IPS-15b (cell line): ENCODE measurements around the gene HCFC1R1.
"Not testable (repeated sequence)": the region's sequence is repeated elsewhere in the genome, so short reads cannot be mapped to it uniquely, and the experiment has no call there.

ENCODE experiments used
- H3K27me3 ChIP-seq: one replicate; pipeline ENCODE4 v1.6.1; 2013; ENCODE audit warnings: low read length; ENCODE audit not compliant: control insufficient read depth, insufficient read depth
- H3K36me3 ChIP-seq: one replicate; pipeline ENCODE4 v1.6.1; 2013; ENCODE audit warnings: low read length; ENCODE audit not compliant: control insufficient read depth, insufficient read depth
- H3K4me1 ChIP-seq: one replicate; pipeline ENCODE4 v1.6.1; 2013; ENCODE audit warnings: mild to moderate bottlenecking, low read length; ENCODE audit not compliant: control insufficient read depth, insufficient read depth
- H3K4me3 ChIP-seq: one replicate; pipeline ENCODE4 v1.5.1; 2013; ENCODE audit warnings: low read depth, low read length
- H3K9ac ChIP-seq: one replicate; pipeline ENCODE4 v1.6.1; 2013; ENCODE audit warnings: low read depth, mild to moderate bottlenecking, low read length
- H3K9me3 ChIP-seq: one replicate; pipeline ENCODE4 v1.6.1; 2013; ENCODE audit warnings: mild to moderate bottlenecking, low read length; ENCODE audit not compliant: control insufficient read depth, insufficient read depth

Gene HCFC1R1

DNA sequence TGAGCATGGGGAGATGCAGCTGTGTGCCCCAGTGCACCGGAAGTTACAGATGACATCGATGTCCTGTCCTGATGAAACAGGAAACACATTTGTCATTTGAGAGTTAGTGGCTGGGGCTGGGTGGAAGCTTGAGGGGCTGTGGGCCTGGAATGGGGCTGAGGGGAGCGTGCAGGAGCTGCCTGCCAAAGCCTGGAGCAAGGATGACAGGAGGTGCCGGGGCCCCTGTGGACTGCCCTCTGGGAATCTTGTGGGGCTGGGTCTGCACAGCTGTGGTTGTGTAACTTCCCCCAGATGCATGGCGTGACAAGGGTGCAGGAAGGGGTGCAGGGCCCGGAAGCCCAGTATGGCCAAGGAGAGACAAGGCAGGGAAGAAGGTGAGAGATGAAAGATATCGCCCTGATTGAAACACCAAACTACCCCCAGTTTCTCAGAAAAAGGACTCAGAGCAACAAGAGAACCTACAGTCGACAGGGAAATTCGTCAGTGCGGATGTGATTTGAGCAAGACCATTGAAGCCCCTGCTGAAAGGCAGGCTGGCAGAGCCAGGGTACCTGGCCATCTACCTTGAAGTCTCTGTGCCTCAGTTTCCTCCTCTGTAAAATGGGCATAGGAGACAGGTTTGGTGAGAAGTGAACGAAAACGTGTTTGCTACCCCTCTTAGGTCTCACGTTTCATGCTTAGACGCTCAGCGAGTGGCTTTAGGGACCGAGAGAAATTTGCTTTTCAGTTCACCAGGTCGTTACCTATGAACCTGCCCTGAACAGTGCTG, 31.4 kb upstream of the HCFC1R1 start:
- peaks cover 11% of the 10 kb centered on the region for H3K27me3 ChIP-seq
- no peaks in the 10 kb centered on the region for H3K4me1 ChIP-seq
- no peak overlapping the region for H3K4me3 ChIP-seq
- H3K9ac ChIP-seq: no peak overlapping the region
- no peaks in the 10 kb centered on the region for H3K9me3 ChIP-seq
- H3K36me3 ChIP-seq: no peaks in the 10 kb centered on the region

GRCh38 chr16:3053330-3053710, 29.6 kb upstream of the HCFC1R1 start:
- H3K36me3 ChIP-seq, H3K9me3 ChIP-seq, H3K4me1 ChIP-seq, H3K9ac ChIP-seq, H3K4me3 ChIP-seq: not testable (repeated sequence)
- H3K27me3 ChIP-seq: peaks cover 14% of the 10 kb centered on the region

GRCh38 chr16:3052571-3053329, 29.0 kb upstream of the HCFC1R1 start:
- not testable (repeated sequence) for H3K9ac ChIP-seq, H3K9me3 ChIP-seq, H3K4me1 ChIP-seq, H3K4me3 ChIP-seq, H3K36me3 ChIP-seq
- H3K27me3 ChIP-seq: peaks cover 17% of the 10 kb centered on the region

- no peaks in the 10 kb centered on the region for H3K4me1 ChIP-seq
- H3K4me3 ChIP-seq: no peak overlapping the region
- H3K36me3 ChIP-seq: peaks cover 2% of the 10 kb centered on the region
- no peak overlapping the region for H3K9ac ChIP-seq
- peaks cover 22% of the 10 kb centered on the region for H3K27me3 ChIP-seq
- H3K9me3 ChIP-seq: no peaks in the 10 kb centered on the region
Observed at GRCh38 chr16:3051494-3051893, 27.8 kb upstream of the HCFC1R1 start.

GRCh38 chr16:3051009-3051408, 27.3 kb upstream of the HCFC1R1 start:
- Histone ChIP-seq H3K36me3 (peaks cover 2% of the 10 kb centered on the region), H3K4me3 (no peak overlapping the region), H3K9ac (no peak overlapping the region), H3K4me1 (no peaks in the 10 kb centered on the region), H3K27me3 (peaks cover 22% of the 10 kb centered on the region), H3K9me3 (no peaks in the 10 kb centered on the region)

- Histone ChIP-seq H3K9me3 (no peaks in the 10 kb centered on the region), H3K4me1 (no peaks in the 10 kb centered on the region), H3K36me3 (peaks cover 2% of the 10 kb centered on the region), H3K27me3 (peaks cover 22% of the 10 kb centered on the region), H3K4me3 (no peak overlapping the region), H3K9ac (no peak overlapping the region)
Observed at GRCh38 chr16:3050487-3050886, 26.7 kb upstream of the HCFC1R1 start.

DNA sequence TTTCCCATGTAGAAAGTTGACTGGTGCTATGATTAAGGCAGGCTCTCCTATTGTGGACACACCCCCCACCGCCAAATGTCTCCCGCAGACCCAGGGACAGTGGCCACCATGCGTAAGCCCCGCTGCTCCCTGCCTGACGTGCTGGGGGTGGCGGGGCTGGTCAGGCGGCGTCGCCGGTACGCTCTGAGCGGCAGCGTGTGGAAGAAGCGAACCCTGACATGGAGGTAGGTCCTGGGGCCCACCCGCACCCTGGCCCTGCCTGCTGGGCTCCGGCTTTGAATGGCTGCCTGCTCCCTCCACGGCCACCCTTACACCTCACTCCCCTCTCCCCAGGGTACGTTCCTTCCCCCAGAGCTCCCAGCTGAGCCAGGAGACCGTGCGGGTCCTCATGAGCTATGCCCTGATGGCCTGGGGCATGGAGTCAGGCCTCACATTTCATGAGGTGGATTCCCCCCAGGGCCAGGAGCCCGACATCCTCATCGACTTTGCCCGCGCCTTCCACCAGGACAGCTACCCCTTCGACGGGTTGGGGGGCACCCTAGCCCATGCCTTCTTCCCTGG, 26.3 kb upstream of the HCFC1R1 start:
- peaks cover 22% of the 10 kb centered on the region for H3K27me3 ChIP-seq
- no peak overlapping the region for H3K4me3 ChIP-seq
- no peak overlapping the region for H3K9ac ChIP-seq
- no peaks in the 10 kb centered on the region for H3K9me3 ChIP-seq
- H3K4me1 ChIP-seq: no peaks in the 10 kb centered on the region
- H3K36me3 ChIP-seq: peaks cover 2% of the 10 kb centered on the region

DNA sequence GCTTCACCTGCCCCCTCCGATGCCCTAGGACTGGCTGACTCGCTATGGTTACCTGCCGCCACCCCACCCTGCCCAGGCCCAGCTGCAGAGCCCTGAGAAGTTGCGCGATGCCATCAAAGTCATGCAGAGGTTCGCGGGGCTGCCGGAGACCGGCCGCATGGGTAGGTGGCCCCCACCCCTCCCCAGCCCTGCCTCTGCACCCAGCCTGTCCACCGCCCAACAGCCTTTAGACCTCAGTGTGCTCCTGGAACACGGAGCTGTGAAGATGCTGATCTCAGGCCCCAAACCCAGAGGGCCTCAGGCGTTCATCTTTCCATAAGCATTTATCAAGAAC, 23.6 kb upstream of the HCFC1R1 start:
- H3K9me3 ChIP-seq: no peaks in the 10 kb centered on the region
- H3K4me3 ChIP-seq: peak overlapping the region; percentile 72
- no peaks in the 10 kb centered on the region for H3K4me1 ChIP-seq
- H3K36me3 ChIP-seq: peaks cover 2% of the 10 kb centered on the region
- H3K9ac ChIP-seq: no peak overlapping the region
- peaks cover 35% of the 10 kb centered on the region for H3K27me3 ChIP-seq

- no peak overlapping the region for H3K9ac ChIP-seq
- H3K36me3 ChIP-seq: peaks cover 2% of the 10 kb centered on the region
- no peaks in the 10 kb centered on the region for H3K4me1 ChIP-seq
- H3K4me3 ChIP-seq: peak overlapping the region; percentile 72
- H3K9me3 ChIP-seq: no peaks in the 10 kb centered on the region
- H3K27me3 ChIP-seq: peaks cover 35% of the 10 kb centered on the region
Observed at GRCh38 chr16:3046641-3047386, 23.1 kb upstream of the HCFC1R1 start.

- Histone ChIP-seq H3K27me3 (peaks cover 35% of the 10 kb centered on the region), H3K36me3 (peaks cover 2% of the 10 kb centered on the region)
Observed at GRCh38 chr16:3045758-3046640, 22.3 kb upstream of the HCFC1R1 start, which contains the start of gene MMP25. Gene MMP25 (plus strand): TSS chr16:3046561. CDS start chr16:3046918, 357 bp downstream.

DNA sequence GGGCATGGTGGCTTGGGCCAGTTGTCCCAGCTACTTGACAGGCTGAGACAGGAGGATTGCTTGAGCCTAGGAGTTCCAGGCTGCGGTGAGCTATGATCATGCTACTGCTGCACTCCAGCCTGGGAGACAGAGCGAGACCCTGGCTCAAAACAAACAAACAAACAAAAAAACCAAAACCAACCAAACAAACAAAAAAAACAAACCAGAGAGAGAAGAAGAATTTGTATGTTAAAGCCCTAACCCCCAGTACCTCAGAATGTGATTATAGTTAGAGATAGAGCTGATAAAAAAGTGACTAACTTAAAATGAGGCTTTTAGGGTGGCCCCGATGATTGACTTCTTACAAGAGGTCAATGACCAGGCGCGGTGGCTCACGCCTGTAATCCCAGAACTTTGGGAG, 21.0 kb upstream of the HCFC1R1 start:
- Histone ChIP-seq H3K36me3 (no peaks in the 10 kb centered on the region), H3K9ac (no peak overlapping the region), H3K4me1 (no peaks in the 10 kb centered on the region), H3K4me3 (no peak overlapping the region), H3K27me3 (peaks cover 35% of the 10 kb centered on the region), H3K9me3 (no peaks in the 10 kb centered on the region)

More at GRCh38 chr16:3045758-3046640, 22.3 kb upstream of the HCFC1R1 start, which contains the start of gene MMP25:
- H3K4me3 ChIP-seq: peak within 1 kb of the TSS; percentile 72
- H3K9ac ChIP-seq: no peak within 1 kb of the TSS
- no peaks in the 10 kb centered on the region for H3K9me3 ChIP-seq
- H3K4me1 ChIP-seq: no peaks in the 10 kb centered on the region
